GM18907 (cell line): ENCODE measurements around the gene MTREX.
A peak's percentile ranks its signal among the peaks of the same experiment; 100 is the strongest.

Experiments used
- ATAC-seq: cut with Tn5 transposase; IDR thresholded peaks from one replicate; pipeline ENCODE4 v1.9.1; 2021; ENCODE audit warnings: mild to moderate bottlenecking, moderate library complexity; ENCODE audit not compliant: unreplicated experiment

The MTREX gene

DNA sequence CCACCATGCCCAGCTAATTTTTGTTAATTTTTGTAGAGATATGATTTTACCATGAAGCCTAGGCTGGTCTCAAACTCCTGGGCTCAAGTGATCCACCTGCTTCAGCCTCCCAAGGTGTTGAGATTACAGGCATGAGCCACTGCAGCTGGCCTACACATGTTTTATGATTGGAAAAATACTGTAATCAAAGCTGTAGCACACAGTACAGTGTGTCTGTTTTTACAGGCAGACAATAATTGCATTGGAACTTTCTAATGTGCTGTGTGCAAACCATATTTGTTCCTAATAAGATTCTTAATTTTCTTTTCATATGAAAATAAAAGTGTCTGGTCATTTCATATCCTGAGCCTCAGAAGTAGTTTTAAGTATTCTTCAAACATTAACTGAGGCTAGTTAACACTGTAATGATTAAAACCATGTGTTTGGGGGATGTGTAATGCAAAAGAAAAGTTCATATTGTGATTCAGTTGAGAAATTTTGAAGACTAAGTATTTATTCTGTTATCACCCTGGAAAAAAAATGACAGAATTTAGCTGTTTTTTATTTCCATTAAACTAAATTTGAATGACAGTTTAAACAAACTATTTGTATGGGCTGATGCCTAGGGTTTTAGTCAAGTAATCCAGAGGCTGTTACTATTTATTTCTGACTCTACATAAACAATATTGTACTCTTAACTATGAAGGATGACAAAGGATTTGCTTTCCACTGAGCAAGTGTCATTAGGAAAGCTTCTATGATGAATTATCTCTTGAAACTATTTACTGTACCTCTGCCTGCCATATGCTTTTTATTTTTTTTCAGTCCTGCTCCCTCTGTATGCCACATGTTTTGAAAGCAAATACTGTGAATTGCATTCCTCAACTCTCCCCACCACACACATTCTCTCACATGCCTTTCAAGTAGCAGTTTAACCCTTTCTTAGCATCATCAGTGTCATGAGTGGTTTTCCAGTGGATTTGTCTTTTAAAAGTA is 111.5 kb downstream of the MTREX start:
- ATAC-seq = no peak

DNA sequence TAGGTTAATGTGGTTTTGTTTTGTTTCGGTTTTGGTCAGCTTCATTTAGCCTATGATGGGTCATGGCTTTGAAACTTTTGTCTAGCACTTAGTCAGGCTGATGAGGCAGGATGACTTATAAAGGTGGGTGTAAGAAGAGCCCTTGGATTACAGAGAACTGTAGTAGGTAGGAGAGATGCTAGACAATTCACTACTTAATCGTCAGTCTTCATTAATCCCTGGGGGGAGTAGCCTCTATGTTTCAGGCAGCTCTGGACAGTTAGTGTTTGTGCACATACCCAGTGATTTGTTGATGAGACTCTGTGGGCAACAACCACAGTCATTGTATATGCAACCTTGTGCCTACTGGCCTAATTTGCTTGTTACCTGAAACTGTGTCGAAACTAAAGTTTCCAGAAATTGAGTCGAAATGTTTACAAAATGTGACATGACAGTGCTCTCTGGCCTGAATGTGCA is 113.3 kb downstream of the MTREX start:
- peak; percentile 88 for ATAC-seq

DNA sequence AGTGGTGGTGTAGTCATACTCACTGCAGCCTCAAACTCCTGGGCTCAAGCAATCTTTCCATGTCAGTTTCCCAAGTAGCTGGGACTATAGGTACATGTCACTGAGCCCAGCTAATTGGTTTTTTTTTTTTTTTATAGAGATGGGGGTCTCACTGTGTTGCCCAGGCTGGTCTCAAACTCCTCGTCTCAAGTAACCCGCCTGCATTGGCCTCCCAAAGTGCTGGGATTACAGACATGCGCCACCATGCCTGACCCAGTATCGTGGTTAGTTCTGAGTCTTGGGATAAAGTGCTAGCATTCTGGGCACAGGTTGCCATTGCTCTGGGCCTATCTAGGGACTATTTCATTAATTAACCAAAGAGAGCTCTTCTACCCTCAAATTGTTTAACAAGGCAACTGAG is 118.7 kb downstream of the MTREX start:
- ATAC-seq = no peak

DNA sequence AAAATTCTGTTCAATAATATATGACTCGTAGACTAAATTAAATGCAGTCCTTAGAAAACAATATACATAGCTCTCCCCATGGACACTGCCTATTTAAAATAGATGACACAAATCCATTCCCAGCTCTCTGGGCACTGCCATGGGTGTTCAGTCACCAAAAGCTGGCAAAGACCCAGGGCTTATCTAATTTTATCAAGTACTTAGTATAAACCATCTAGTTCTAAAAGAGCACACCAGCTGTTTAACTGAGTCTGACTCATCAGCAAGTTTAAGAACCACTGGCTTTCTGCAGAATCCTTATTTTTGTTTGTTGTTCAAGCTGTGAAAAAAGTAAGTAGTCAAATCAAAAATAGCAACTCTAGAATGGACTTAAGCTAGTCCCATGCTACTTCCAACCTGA is 119.4 kb downstream of the MTREX start:
- no peak for ATAC-seq

DNA sequence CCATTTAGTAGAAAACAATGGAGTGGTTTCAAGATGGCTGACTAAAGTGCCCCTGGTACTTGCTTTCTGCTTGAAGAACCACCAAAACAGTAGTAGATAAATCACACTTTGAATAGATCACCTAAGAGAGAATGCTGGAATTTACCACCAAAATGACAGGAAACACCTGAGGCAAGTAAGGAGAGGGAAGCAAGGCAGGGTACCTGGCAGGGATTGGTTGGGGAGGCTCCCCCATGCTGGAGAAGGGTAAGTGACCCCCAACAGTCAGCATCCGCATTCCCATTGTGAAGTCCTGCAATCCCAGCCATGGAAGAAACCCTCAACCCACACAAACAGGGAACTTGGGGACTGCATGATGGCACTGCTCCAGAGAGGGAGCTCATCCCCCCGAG is 121.4 kb downstream of the MTREX start:
- no peak for ATAC-seq

DNA sequence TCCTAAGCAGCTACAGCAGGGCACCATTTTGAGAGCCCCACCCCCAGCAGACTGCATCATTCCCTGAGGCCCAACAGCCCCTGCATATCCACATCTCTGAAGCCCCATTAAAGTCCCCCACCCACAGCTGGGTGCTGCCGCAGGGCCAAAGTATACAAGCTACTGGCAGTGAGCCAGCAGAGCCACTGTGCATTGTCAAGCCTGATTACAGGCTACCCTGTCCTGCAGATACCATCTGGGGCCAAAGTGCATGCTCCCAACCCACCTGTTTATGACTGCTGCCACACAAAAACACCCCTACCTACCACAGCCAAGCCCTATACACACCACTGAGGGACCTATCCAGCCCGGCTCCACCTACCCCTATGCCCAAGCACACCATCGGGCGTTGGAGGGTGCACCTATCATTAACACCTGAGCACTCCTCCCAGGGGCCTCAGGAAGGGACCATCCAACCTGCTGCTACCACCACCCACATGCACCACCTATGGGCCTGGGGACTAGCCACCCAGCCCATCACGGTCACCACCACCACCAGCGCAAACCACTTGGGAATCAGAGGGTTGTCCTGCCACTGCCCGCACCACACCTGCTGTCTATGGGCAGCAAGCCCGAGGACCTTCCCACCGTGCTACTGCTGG is 121.9 kb downstream of the MTREX start:
- no peak for ATAC-seq

DNA sequence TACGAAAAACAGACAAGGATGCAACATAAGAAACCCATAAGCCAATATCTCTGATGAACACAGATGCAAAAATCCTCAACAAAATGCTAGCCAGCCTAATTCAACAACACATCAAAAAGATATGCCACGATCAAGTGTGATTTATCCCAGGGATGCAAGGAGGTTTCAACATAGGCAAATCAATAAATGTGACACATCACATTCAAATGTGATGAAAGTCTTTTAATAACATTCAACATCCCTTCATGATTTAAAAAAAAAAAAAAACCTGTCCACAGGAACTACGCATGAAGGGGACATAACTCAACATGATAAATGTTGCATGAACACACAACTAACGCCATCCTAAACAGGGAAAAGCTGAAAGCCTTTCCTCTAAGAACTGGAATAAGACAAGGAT is 124.8 kb downstream of the MTREX start:
- ATAC-seq = no peak

DNA sequence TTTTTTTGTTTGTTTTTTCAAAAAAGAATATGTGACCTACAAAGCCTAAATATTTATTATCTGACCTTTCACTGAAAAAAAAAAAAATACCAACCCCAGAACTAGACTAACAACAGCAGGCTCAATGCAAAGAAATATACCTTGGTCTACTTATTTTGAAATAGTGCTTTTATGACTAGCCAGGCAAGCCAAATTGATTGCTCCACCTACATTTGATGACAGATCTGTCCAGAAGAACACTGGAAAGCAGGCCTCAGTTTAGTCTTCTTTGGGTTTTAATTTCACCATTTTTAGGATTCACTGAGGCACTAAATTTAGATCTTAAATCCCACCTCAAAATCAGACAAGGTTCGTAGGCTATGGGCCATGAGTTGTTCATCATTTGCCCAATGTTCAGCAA is 129.7 kb downstream of the MTREX start:
- ATAC-seq = no peak

DNA sequence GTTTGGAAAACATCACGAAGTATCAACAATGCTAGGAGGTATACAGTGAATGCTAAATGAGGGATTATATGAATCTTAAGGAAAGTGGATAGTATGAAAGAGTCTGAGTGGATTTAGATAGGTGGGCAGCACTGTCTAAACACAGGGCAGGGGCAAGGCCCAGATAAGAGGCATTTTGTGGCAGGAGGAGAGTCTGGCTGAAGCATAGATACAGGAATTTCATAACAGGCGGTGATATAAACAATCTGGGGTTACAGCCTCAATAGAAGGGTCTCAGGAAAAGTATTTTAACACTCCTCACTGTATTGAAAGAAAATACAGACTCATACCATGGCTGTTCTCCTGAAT is 130.0 kb downstream of the MTREX start:
- ATAC-seq = no peak

DNA sequence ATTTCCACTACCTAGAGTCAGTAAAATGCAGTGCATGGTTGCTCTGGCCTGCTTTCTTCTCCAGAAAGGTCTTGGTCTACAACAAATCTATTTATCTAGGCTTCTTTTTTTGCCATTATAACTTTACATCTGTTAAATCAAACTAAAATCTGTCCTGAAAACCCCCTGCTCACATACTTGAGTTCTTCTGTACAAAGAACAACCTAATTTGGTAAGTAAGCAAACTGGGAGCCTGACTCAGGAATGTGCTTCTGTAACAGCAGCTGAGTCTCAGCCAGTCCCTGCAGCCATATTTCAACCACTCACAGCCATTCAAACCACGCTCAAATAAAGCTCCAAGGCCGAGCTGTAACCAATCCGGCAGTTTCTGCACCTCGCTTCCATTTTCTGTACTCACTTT is 131.2 kb downstream of the MTREX start:
- no peak for ATAC-seq

DNA sequence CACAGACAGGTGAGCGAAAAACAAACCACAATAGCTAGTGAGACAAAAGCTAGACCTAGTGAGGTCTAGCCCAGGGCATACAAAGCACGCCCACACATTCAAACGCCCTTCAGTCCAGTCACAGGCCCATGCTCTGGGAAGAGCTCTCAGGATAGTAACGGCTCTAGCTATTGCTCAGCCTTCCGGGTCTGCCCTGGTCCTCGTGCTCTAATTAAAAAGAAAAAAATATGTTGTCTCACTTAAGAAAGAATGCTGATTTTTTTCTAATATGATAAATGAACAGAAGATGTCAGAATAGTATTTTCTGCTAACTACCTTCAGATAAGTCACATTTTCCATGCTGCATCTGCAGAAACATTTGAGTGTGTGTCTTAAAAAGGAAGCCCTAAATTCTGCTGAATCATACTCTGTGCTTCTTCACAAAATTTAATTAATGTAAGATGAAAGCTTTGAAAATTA is 132.4 kb downstream of the MTREX start:
- no peak for ATAC-seq

DNA sequence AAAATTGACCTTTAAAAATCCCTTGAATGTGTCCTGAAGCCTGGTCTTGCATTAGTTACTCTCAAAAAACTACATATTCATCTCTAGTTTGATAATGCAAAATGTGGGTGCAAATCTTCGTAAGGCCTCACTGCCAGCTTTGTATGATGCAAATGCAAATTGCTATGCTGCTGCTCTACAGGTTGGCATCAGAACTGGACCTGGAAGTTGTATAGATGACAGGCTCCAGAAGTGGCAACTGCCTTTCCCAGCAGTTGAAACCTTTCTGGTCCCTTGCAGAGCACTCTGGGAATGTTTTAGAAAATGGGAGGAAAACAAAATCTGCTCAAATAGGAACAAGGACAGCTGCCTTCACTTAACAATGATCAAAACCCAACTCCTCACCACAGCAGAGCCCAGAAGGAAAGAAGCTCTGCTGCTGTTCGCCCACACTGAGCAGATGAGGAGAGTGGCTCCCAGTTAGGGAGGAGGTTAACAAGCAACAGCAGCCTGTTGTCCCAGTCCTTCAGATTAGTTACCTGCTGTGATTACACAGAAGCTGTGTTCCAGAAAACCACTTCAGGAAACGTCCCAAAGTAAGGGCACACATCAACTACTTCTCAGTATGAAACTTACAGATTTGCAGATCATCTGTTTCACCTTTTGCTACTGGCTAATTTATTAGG is 133.4 kb downstream of the MTREX start:
- ATAC-seq = no peak

DNA sequence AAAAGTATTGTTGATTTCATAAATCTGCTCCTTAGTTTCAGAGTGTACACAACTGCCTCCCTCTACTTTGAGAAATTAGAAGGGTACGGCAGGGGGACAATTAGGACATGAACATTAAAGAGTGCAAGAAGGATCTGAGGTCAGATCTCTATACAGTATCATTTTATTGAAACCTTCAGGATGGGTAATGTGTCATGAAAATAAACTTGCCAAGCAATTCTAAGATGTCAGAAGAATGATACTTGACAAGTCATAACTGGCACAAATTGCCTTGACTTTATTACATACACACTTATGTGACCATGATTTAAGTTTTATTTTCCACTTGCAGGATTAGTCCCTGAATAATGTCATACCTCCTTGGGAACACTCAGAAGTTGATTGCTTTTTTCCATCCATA is 134.2 kb downstream of the MTREX start:
- ATAC-seq = no peak

DNA sequence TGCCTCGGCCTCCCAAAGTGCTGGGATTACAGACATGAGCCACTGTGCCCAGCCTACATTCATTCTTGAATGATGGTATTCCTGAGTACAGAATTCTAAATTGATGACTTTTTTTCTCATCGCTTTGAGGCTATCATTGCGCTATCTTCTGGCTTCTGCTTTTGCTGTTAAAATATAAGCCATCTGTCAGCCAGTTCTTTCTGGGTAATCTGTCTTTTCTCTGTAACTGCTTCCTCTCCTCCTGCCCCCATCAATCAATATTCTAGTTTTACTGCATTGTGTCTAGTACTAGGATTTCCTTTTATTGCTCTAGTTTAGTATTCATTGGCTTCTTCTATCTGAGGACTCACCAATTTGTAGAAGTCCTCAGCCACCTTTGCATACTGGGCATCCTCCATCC is 138.0 kb downstream of the MTREX start:
- no peak for ATAC-seq

DNA sequence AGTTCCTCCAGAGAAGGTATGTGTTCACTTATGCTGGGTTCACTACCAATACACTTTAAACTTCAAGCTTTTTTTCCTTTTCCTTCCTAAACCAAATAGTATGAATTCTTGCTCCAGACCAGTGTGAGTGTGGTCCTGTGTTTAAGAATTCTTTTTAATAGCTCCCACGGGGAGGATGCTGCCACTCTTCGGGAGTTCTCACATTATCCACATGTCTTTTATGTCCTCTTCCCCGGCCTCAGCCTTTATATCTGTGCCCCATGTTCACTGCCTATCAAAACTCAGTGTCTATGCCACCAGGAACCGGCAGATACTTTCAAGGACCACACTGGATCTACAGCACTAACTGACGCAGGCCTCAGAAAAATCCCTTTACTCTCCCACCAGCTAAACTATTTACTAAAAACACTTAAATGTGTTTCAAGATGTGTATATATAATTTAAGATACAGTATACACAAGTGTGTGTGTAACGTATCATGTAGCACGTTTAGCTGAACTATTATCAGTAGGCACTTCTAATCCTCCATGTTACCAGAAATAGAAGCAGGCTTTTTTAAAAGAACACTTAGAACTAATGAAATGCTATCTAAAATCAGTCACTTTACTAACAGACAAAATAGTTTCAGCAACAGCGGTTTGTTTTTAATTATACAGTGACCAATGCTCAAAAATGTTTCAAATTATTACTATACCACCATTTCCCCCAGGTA is 139.0 kb downstream of the MTREX start:
- ATAC-seq = no peak

DNA sequence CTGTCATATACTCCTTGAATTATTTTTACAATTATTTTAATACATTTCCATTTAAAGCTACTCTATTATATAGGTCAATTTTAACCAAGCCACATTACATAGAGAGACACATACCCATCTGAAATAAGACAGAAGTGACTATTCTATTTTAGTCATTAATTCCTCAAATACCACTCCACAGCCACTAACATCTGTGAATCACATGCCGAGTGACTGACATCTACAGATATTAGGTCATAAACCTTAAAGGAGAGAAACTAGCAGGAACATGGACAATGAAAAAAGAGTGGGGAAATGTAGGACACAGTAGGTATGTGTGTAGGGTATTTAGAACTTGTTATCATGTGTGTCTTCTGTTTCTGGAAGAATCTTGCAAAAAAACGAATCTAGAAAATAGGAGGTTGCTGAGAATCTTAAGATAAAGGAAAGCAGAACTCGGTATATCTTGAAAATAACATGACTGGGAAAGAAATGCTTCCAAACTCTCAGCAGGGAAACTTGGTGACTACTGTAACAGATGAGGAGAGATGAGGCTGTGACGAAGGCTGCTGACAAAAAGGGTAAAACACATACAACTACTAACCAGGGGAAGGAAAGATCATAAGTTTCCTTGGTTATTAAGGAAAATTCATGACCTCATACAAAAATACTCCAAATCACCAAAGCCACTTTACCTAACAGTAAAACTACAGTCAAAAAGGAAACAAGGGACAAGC is 142.4 kb downstream of the MTREX start:
- ATAC-seq = no peak

DNA sequence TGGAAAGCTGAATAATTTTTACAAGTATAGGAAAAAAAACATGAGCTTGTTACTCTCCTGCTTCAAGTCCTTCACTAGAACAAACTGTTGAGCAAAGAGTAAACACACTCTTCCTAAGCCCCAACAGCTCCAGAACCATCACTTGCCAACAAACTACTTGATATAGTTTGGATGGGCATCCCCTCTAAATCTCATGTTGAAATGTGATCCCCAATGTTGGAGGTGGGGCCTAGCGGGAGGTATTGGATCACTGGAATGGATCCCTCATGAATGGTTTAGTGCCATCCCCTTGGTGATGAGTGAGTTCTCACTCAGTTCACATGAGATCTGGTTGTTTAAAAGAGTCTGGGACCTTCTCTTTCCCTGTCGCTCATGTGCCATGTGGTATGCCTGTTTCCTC is 144.2 kb downstream of the MTREX start:
- no peak for ATAC-seq

DNA sequence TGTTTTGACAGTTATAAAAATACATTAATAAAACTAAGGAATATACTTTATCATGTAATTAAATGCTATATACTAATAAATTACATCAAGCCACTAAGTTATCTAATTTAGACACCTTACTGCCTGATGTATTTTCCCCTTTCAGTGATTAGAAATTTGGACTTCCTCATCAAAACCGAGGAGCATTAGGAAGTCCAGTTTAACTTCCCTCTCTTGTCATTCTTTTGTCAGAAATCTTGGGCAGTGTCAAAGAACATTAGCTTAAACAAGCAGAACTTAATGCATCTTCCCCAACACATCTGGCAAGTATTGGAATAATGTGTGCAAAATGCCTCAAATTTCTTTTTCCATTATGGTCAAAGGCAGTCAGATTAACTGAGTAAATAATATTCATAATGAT is 145.4 kb downstream of the MTREX start:
- ATAC-seq = no peak

DNA sequence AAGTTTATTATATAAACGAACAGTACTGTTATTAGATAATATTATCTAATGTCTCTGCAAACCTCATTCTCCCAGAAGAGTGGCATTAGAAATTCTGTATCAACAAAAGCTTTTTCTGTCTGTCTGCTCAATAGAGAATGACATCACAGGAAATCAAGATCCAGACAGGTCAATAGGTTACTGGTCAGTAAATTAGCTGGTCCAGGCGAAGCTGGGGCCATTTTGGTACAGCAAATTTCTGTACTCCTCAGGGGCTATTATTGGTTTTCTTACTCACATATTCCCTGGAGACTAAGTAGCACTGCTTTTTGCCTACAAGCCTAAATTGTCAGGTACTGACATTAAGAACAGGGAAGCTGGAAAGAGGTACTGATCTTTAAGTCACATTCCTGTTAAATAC is 146.5 kb downstream of the MTREX start:
- no peak for ATAC-seq

DNA sequence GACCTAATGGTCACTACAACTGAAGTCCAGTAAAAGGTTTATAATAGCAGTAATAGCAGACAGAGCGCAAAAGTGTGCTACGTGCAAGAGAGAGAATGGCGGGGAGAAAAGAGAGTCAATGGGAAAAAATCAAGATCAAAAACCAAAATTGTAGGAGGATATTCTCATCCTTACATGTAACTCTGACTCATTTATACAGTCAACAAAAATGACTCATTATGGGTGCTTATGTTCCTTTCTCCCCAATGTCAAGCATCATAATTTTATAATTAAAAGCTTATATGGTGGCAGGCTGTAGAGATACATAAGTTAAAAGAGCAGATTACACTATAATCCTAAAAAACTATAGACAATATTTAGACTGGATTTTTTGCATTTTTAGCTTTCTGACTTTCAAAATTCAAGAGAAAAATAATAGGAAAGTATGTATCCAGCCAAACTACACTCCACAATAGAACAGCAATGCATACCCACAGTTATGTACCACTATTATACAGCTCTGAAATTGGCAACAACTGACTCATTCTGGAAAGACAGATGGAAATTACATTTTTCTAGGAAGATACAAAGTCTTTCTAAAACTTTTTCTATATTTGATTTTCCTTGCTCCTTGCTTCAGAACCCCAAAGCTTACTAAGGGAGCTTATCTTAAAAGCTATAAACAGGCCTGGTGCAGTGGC is 148.6 kb downstream of the MTREX start:
- ATAC-seq = no peak
